Chondrocyte (in vitro differentiated cells): ENCODE results near the gene WWOX. TPM values are rescaled to one million over a fixed set of nuclear protein-coding genes. Genes with fewer than 3 reads are reported as not detected.

Experiments used
- DNase-seq: peaks from one replicate; pipeline ENCODE4 v3.0.0; 2021; ENCODE audit warnings: mixed read lengths, low spot score
- H3K27ac Mint-ChIP-seq: one replicate; pipeline ENCODE4 v1.8.0; 2021; ENCODE audit warnings: mild to moderate bottlenecking, moderate library complexity, mixed read lengths; ENCODE audit not compliant: unreplicated experiment
- H3K27me3 Mint-ChIP-seq: 2 replicates; pipeline ENCODE4 v1.8.0; 2021; ENCODE audit warnings: low read depth, mixed read lengths
- H3K36me3 Mint-ChIP-seq: 2 replicates; pipeline ENCODE4 v1.8.0; 2021; ENCODE audit warnings: low read depth, mixed read lengths
- H3K4me1 Mint-ChIP-seq: 2 replicates; pipeline ENCODE4 v1.8.0; 2021; ENCODE audit warnings: low read depth, mild to moderate bottlenecking, mixed read lengths
- H3K4me3 Mint-ChIP-seq: one replicate; pipeline ENCODE4 v1.8.0; 2021; ENCODE audit warnings: mild to moderate bottlenecking, moderate library complexity, mixed read lengths; ENCODE audit not compliant: unreplicated experiment
- H3K9me3 Mint-ChIP-seq: 2 replicates; pipeline ENCODE4 v1.8.0; 2021; ENCODE audit warnings: low read depth, mixed read lengths
- CTCF ChIP-seq: fragments of 200-600 bp; sonication (generic); IDR thresholded peaks from 2 replicates; pipeline ENCODE4 v1.5.0; 2021; ENCODE audit warnings: antibody characterized with exemption, mild to moderate bottlenecking, moderate library complexity
- total RNA-seq: library from RNA; stranded (reverse); gene quantifications from 3 replicates; pipeline ENCODE4 v1.2.1, GENCODE V29; 2021

WWOX gene
- total RNA-seq, 1 donor from 2014 or later = 12.1 TPM

GRCh38 chr16:78884204-78884603 lies 784.8 kb downstream of the WWOX start:
- no peak for TF ChIP-seq CTCF
- Mint-ChIP-seq H3K4me1 (no peaks in the 10 kb centered on the region), H3K4me3 (no peak overlapping the region), H3K36me3 (no peaks in the 10 kb centered on the region), H3K9me3 (no peaks in the 10 kb centered on the region), H3K27me3 (peaks cover 5% of the 10 kb centered on the region), H3K27ac (no peak overlapping the region)
- no peak for DNase-seq

DNA sequence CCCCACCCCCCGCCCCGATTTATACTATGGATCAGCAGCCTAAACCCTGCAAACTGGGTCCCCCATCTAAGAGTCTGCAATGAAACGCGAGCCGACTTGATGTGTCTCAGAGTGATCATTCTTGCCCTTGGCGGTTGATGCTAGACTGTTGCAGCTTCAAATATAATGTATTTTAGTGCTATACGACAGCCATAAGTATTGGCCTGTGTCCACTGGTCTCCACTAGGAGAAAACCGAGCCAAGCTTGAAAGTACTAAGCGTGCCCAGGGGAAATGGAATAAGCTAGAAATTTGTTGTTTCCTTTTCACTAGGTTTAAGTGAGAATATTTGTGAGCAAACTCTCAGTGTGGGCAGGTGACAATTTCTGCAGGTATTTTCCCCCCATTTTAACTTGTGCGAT lies 789.9 kb downstream of the WWOX start:
- TF ChIP-seq CTCF = no peak
- Mint-ChIP-seq H3K36me3 (no peaks in the 10 kb centered on the region), H3K9me3 (no peaks in the 10 kb centered on the region), H3K4me3 (no peak overlapping the region), H3K27me3 (peaks cover 5% of the 10 kb centered on the region), H3K27ac (no peak overlapping the region), H3K4me1 (peaks cover 6% of the 10 kb centered on the region)
- no peak for DNase-seq

GRCh38 chr16:78890373-78890895 lies 791.0 kb downstream of the WWOX start:
- Mint-ChIP-seq H3K27me3 (peaks cover 5% of the 10 kb centered on the region), H3K4me1 (peaks cover 9% of the 10 kb centered on the region), H3K27ac (no peak overlapping the region), H3K4me3 (no peak overlapping the region), H3K36me3 (no peaks in the 10 kb centered on the region), H3K9me3 (no peaks in the 10 kb centered on the region)
- DNase-seq = no peak
- TF ChIP-seq CTCF = no peak

DNA sequence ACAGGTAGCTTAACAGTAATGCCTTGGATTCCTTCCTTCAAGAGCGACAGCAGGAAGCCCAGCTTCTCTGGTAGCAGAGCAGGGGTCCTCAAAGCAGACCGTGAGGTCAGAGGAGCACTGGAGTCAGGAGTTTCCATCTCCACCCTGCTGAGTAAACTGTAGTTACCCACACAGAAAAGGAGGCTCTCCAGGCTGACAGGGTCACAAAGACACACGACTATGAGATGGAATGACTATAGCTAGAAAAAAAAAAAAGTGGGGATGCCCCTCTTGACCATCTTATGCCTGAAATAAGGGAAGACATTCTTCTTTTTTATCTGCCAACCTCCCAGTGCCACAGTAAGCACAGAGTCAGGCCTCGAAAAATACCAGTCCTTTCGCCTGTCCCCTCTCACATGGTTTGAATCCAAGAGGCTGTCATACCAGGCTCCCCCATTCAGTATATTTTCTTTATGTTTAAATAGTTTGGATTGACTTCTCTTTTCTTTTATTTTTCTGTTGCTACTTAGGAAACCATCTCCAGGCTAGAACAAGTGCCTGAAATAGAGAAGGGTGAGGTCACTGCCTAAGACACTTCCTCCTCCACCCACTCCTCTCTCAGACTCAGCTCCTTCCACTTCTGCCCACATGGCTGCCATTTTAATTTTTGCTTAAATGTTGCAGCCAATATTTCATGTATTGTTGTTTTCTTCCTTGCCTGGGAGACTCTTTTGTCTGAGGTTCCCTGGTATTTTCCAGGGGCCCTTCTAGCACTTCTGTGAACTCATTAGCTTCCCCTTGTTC lies 793.7 kb downstream of the WWOX start:
- H3K9me3 Mint-ChIP-seq = no peaks in the 10 kb centered on the region
- H3K4me1 Mint-ChIP-seq = peaks cover 18% of the 10 kb centered on the region
- peaks cover 3% of the 10 kb centered on the region for H3K27me3 Mint-ChIP-seq
- H3K4me3 Mint-ChIP-seq = no peak overlapping the region
- H3K36me3 Mint-ChIP-seq = no peaks in the 10 kb centered on the region
- DNase-seq = no peak
- no peak for TF ChIP-seq CTCF
- peak overlapping the region; percentile 3 for H3K27ac Mint-ChIP-seq

- H3K9me3 Mint-ChIP-seq = no peaks in the 10 kb centered on the region
- no peaks in the 10 kb centered on the region for H3K36me3 Mint-ChIP-seq
- H3K27me3 Mint-ChIP-seq = no peaks in the 10 kb centered on the region
- no peak overlapping the region for H3K27ac Mint-ChIP-seq
- no peak for DNase-seq
- H3K4me1 Mint-ChIP-seq = peaks cover 18% of the 10 kb centered on the region
- no peak for TF ChIP-seq CTCF
- no peak overlapping the region for H3K4me3 Mint-ChIP-seq
Measured at GRCh38 chr16:78894886-78895285, 795.4 kb downstream of the WWOX start.
